MM.1S (cell line): ENCODE measurements around the gene HSPA9.

Experiments used
- CTCF ChIP-seq: fragments of 300-600 bp; sonication (generic); IDR thresholded peaks from 2 replicates; pipeline ENCODE4 v1.5.1; 2016; ENCODE audit warnings: antibody characterized with exemption, low read length, mixed read lengths
- EZH2 ChIP-seq: fragments of 300-600 bp; sonication (generic); optimal IDR thresholded peaks from 2 replicates; pipeline ENCODE3; 2017; ENCODE audit warnings: low read depth, mild to moderate bottlenecking, antibody characterized with exemption, low read length, mixed read lengths

- TF ChIP-seq CTCF (no peak), EZH2 (no peak)
Observed at GRCh38 chr5:138563340-138564118, 11.7 kb downstream of the HSPA9 start.
